H1 (cell line): Measurements from ENCODE around the gene ABHD16A. TPM values are rescaled to one million over a fixed set of nuclear protein-coding genes. Genes with fewer than 3 reads are reported as not detected.

Source experiments
- CHD7 ChIP-seq: fragments of 300-600 bp; sonication (generic); IDR thresholded peaks from 2 replicates; pipeline ENCODE4 v1.7.1; 2012; ENCODE audit warnings: low read length, moderate library complexity, mild to moderate bottlenecking, inconsistent platforms; ENCODE audit not compliant: insufficient replicate concordance
- CREB1 ChIP-seq: IDR thresholded peaks from 2 replicates; pipeline ENCODE4 v1.6.1; 2012; ENCODE audit warnings: inconsistent platforms
- CTBP2 ChIP-seq: IDR thresholded peaks from 2 replicates; pipeline ENCODE4 v1.7.0; 2011; ENCODE audit warnings: borderline replicate concordance, mild to moderate bottlenecking, moderate library complexity, mixed read lengths, low read length; ENCODE audit not compliant: insufficient read depth, insufficient read length
- EP300 ChIP-seq, 2 experiments: IDR thresholded peaks; 1 replicate in 1 of 2; 2 replicates in 1 of 2; pipeline ENCODE4 v1.6.1; 2011 to 2012; ENCODE audit warnings: low read depth in 2 of 2, low read length in 2 of 2, mild to moderate bottlenecking in 2 of 2, borderline replicate concordance in 1 of 2, inconsistent platforms in 1 of 2, moderate library complexity in 1 of 2
- KDM5A ChIP-seq: fragments of 200-600 bp; IDR thresholded peaks from 2 replicates; pipeline ENCODE4 v1.7.1; 2012; ENCODE audit warnings: mild to moderate bottlenecking, low read length, inconsistent platforms, mixed read lengths
- MAX ChIP-seq: IDR thresholded peaks from 2 replicates; pipeline ENCODE4 v1.6.1; 2012; ENCODE audit warnings: inconsistent platforms
- PHF8 ChIP-seq: fragments of 200-600 bp; sonication (generic); conservative IDR thresholded peaks from 2 replicates; pipeline ENCODE4 v1.7.1; 2012; ENCODE audit warnings: low read depth, mild to moderate bottlenecking, inconsistent platforms, low read length, moderate library complexity
- SIRT6 ChIP-seq: IDR thresholded peaks from one replicate; pipeline ENCODE4 v1.7.1; 2012; ENCODE audit warnings: low read length, inconsistent platforms
- TEAD4 ChIP-seq: IDR thresholded peaks from 2 replicates; pipeline ENCODE4 v1.6.1; 2012; ENCODE audit warnings: low read depth, low read length, inconsistent platforms, mixed read lengths
- YY1 ChIP-seq: IDR thresholded peaks from 2 replicates; pipeline ENCODE4 v1.6.1; 2011; ENCODE audit warnings: low read depth, mild to moderate bottlenecking, low read length
- polyA plus RNA-seq, 7 experiments: library from polyadenylated mRNA; depleted of rRNA in 3 of 7; stranded (reverse) in 5 of 7; unstranded in 2 of 7; fragments of >200 nt in 5 of 7; fragments of 200-250 nt in 2 of 7; gene quantifications; 1 replicate in 5 of 7; 2 replicates in 1 of 7; 4 replicates in 1 of 7; pipeline versions ENCODE4 v1.2.1 to v1.2.3, GENCODE V29; 2011 to 2013; ENCODE audit warnings: missing spikeins in 2 of 7, mixed read lengths in 2 of 7
- total RNA-seq: library from RNA; stranded (reverse); fragmentation: NEBNext Ultra II Directional; extraction: Animal tissue kit (Norgen Biotek cat#: 25700); gene quantifications from 2 replicates; pipeline ENCODE4 v1.2.1, GENCODE V29; 2021

Gene ABHD16A
- total and polyA plus RNA-seq, 2 of the 8 experiments (the other 6 are each of a cell fraction or from before 2014, with no cell fraction given), result 32.9 to 40.2 TPM

DNA sequence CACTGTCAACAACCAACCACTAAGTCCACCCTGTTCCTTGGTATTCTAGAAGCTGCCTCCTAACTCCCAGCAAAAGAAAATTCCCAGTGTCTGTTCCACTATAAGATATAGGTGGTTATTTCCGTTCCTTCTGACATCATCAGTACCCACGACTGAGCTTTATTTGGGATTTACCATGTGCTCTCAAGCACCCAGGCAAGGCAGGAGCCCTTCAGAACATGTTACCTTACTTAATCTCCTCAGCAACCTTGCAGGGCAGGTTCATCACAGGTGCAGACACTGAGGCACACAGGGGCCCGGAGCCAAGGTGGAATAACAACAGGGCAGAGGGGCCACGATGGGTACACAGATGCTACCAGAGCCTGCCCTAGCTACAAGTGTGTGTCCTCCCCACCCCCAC lies 10.8 kb downstream of the ABHD16A start (continued):
- TF ChIP-seq CHD7, result no peak
- no peak for TF ChIP-seq MAX
- TF ChIP-seq KDM5A, result no peak
- TF ChIP-seq YY1, result no peak
- no peak for TF ChIP-seq CREB1
- no peak for TF ChIP-seq CTBP2
- TF ChIP-seq EP300 (IDR thresholded peaks at IDR 0.05; ENCODE audit: borderline replicate concordance in 1 of 2, low read depth in 2 of 2, low read length in 2 of 2), result no peak
- no peak for TF ChIP-seq TEAD4
- TF ChIP-seq SIRT6, result no peak
- no peak for TF ChIP-seq PHF8
- TF ChIP-seq, all 59 proteins: peak for 0
